H1 (cell line): Measurements from ENCODE around the gene PPP1R11. TPM values are rescaled to one million over a fixed set of nuclear protein-coding genes. Genes with fewer than 3 reads are reported as not detected.

Experiments
- CTCF ChIA-PET: fragments of 300-600 bp; sonication (Branson Sonifier 250); formaldehyde crosslinking; loops from one replicate; lab custom pipeline; 2021; ENCODE audit not compliant: partially characterized antibody; lab: Charles Lee
- POLR2A ChIA-PET: fragments of 300-600 bp; sonication (Branson Sonifier 250); formaldehyde crosslinking; loops from one replicate; lab custom pipeline; 2021; ENCODE audit warnings: inconsistent platforms; ENCODE audit not compliant: partially characterized antibody; lab: Charles Lee
- DNase-seq, 2 experiments: peaks; one replicate each; pipeline versions ENCODE4 v3.0.0 to v3.0.0-alpha.2; 2010 to 2022; ENCODE audit warnings: low spot score in 2 of 2, low read depth in 1 of 2, mixed read lengths in 1 of 2
- FAIRE-seq: peaks from 2 replicates; lab custom pipeline; 2011; peaks lifted over from hg19 to GRCh38; lab: Jason Lieb, UNC
- H2AFZ ChIP-seq: 2 replicates; pipeline ENCODE4 v1.8.1; 2012; ENCODE audit warnings: low read length, inconsistent platforms
- H2AK5ac ChIP-seq: 2 replicates; pipeline ENCODE4 v1.6.1; 2013; ENCODE audit warnings: low read depth, low read length
- H2BK120ac ChIP-seq: replicated peaks from 2 replicates; pipeline ENCODE3; 2013; ENCODE audit warnings: low read depth, low read length, inconsistent platforms
- H2BK12ac ChIP-seq: 2 replicates; pipeline ENCODE4 v1.6.1; 2013; ENCODE audit warnings: low read depth, low read length
- H2BK15ac ChIP-seq: 2 replicates; pipeline ENCODE4 v1.6.1; 2013; ENCODE audit warnings: low read length
- H2BK20ac ChIP-seq: 2 replicates; pipeline ENCODE4 v1.6.1; 2013; ENCODE audit warnings: low read length
- H2BK5ac ChIP-seq: 2 replicates; pipeline ENCODE4 v1.6.1; 2013; ENCODE audit warnings: low read depth, low read length
- H3K14ac ChIP-seq: 2 replicates; pipeline ENCODE4 v1.6.1; 2013; ENCODE audit warnings: inconsistent platforms; ENCODE audit not compliant: insufficient read length
- H3K18ac ChIP-seq: 2 replicates; pipeline ENCODE4 v1.6.1; 2013; ENCODE audit warnings: low read length; ENCODE audit errors: extremely low read depth
- H3K23ac ChIP-seq: 2 replicates; pipeline ENCODE4 v1.6.1; 2013; ENCODE audit warnings: inconsistent platforms; ENCODE audit not compliant: insufficient read length
- H3K23me2 ChIP-seq: 2 replicates; pipeline ENCODE4 v1.6.1; 2013; ENCODE audit warnings: low read depth, low read length
- H3K27ac ChIP-seq: 2 replicates; pipeline ENCODE4 v1.6.1; 2011; ENCODE audit warnings: low read depth, low read length, inconsistent platforms
- H3K27me3 ChIP-seq, 4 experiments: replicated peaks in 1 of 4; 1 replicate in 1 of 4; 2 replicates in 3 of 4; pipeline versions ENCODE4 v1.6.1 to v1.8.1; 2011 to 2013; ENCODE audit warnings: low read length in 3 of 4, mild to moderate bottlenecking in 3 of 4, inconsistent platforms in 2 of 4, mixed read lengths in 2 of 4, moderate library complexity in 1 of 4; ENCODE audit not compliant: control insufficient read depth in 3 of 4, insufficient read depth in 3 of 4; ENCODE audit errors: extremely low read depth in 1 of 4
- H3K36me3 ChIP-seq, 4 experiments: 2 replicates each; pipeline versions ENCODE4 v1.6.1 to v1.8.1; 2011 to 2013; ENCODE audit warnings: mild to moderate bottlenecking in 4 of 4, low read length in 3 of 4, moderate library complexity in 2 of 4, control low read depth in 1 of 4, inconsistent platforms in 1 of 4; ENCODE audit not compliant: insufficient read depth in 4 of 4, control insufficient read depth in 2 of 4
- H3K4ac ChIP-seq: replicated peaks from 2 replicates; pipeline ENCODE3; 2013; ENCODE audit warnings: low read length, low read depth, mixed read lengths, inconsistent platforms; ENCODE audit not compliant: insufficient read length
- H3K4me1 ChIP-seq, 4 experiments: replicated peaks in 1 of 4; 1 replicate in 1 of 4; 2 replicates in 3 of 4; pipeline versions ENCODE4 v1.6.1 to v1.8.1; 2011 to 2013; ENCODE audit warnings: low read length in 3 of 4, inconsistent platforms in 2 of 4, mixed read lengths in 1 of 4; ENCODE audit not compliant: insufficient read depth in 4 of 4, control insufficient read depth in 3 of 4
- H3K4me2 ChIP-seq, 2 experiments: 2 replicates each; pipeline versions ENCODE4 v1.6.1 to v1.8.1; 2011 to 2013; ENCODE audit warnings: low read depth in 2 of 2, low read length in 2 of 2, control low read depth in 1 of 2, inconsistent platforms in 1 of 2, mild to moderate bottlenecking in 1 of 2; ENCODE audit not compliant: insufficient read depth in 1 of 2
- H3K4me3 ChIP-seq, 4 experiments: fragments of 200-600, 300-600 bp in 1 of 4; sonication (generic), shearing (Covaris generic), sonication (Bioruptor Twin) in 1 of 4; 2 replicates each; pipeline versions ENCODE4 v1.5.1 to v1.8.1; 2011 to 2016; ENCODE audit warnings: low read length in 4 of 4, low read depth in 3 of 4, control low read depth in 2 of 4, inconsistent platforms in 2 of 4, mild to moderate bottlenecking in 2 of 4, mixed read lengths in 1 of 4, moderate library complexity in 1 of 4; ENCODE audit not compliant: insufficient read depth in 2 of 4; ENCODE audit errors: extremely low read depth in 1 of 4
- H3K56ac ChIP-seq: replicated peaks from 2 replicates; pipeline ENCODE3; 2013; ENCODE audit warnings: low read depth, mild to moderate bottlenecking, mixed read lengths, low read length, inconsistent platforms; ENCODE audit not compliant: insufficient read length
- H3K79me1 ChIP-seq: 2 replicates; pipeline ENCODE4 v1.6.1; 2013; ENCODE audit warnings: low read depth, low read length, control low read depth
- H3K79me2 ChIP-seq, 2 experiments: 2 replicates each; pipeline versions ENCODE4 v1.6.1 to v1.8.1; 2012 to 2013; ENCODE audit warnings: low read length in 2 of 2, mild to moderate bottlenecking in 2 of 2, inconsistent platforms in 1 of 2; ENCODE audit not compliant: insufficient read depth in 2 of 2, control insufficient read depth in 1 of 2
- H3K9ac ChIP-seq, 4 experiments: replicated peaks in 1 of 4; 1 replicate in 1 of 4; 2 replicates in 3 of 4; pipeline versions ENCODE4 v1.6.1 to v1.8.1; 2011 to 2013; ENCODE audit warnings: low read depth in 3 of 4, low read length in 3 of 4, control low read depth in 2 of 4, mild to moderate bottlenecking in 2 of 4, moderate library complexity in 2 of 4, inconsistent platforms in 1 of 4; ENCODE audit errors: extremely low read depth in 1 of 4
- H3K9me3 ChIP-seq, 2 experiments: 2 replicates each; pipeline versions ENCODE4 v1.6.1 to v1.8.1; 2012 to 2013; ENCODE audit warnings: mild to moderate bottlenecking in 2 of 2, moderate library complexity in 2 of 2, control low read depth in 1 of 2, inconsistent platforms in 1 of 2, low read depth in 1 of 2, low read length in 1 of 2, mixed read lengths in 1 of 2; ENCODE audit not compliant: insufficient read depth in 2 of 2
- H4K20me1 ChIP-seq, 2 experiments: replicated peaks in 1 of 2; 2 replicates each; pipeline versions ENCODE3 to v1.8.1; 2011 to 2013; ENCODE audit warnings: inconsistent platforms in 2 of 2, low read length in 2 of 2, mild to moderate bottlenecking in 1 of 2; ENCODE audit not compliant: insufficient read depth in 2 of 2, control insufficient read depth in 1 of 2
- H4K5ac ChIP-seq: 2 replicates; pipeline ENCODE4 v1.6.1; 2013; ENCODE audit warnings: low read length, low read depth, mixed read lengths, inconsistent platforms; ENCODE audit not compliant: insufficient read length
- H4K8ac ChIP-seq: 2 replicates; pipeline ENCODE4 v1.8.0; 2013; ENCODE audit warnings: mild to moderate bottlenecking, moderate library complexity, low read length, inconsistent platforms; ENCODE audit not compliant: insufficient read depth; ENCODE audit errors: extremely low read depth
- H4K91ac ChIP-seq: replicated peaks from 2 replicates; pipeline ENCODE3; 2013; ENCODE audit warnings: low read length, mixed read lengths, inconsistent platforms; ENCODE audit not compliant: insufficient read length
- EP300 ChIP-seq, 2 experiments: IDR thresholded peaks; 1 replicate in 1 of 2; 2 replicates in 1 of 2; pipeline ENCODE4 v1.6.1; 2011 to 2012; ENCODE audit warnings: low read depth in 2 of 2, low read length in 2 of 2, mild to moderate bottlenecking in 2 of 2, borderline replicate concordance in 1 of 2, inconsistent platforms in 1 of 2, moderate library complexity in 1 of 2
- WGBS, 2 experiments: shearing (Covaris generic) in 1 of 2; methylation state at CpG; one replicate each; pipeline versions ENCODE4 v1.1.6 to v1.1.7; 2013 to 2015; ENCODE audit warnings: low lambda C conversion rate in 2 of 2, mixed read lengths in 2 of 2, inconsistent platforms in 1 of 2, low coverage in 1 of 2, missing lambda C conversion rate in 1 of 2; ENCODE audit not compliant: insufficient replicate concordance in 2 of 2, insufficient coverage in 1 of 2, insufficient read length in 1 of 2; ENCODE audit errors: extremely low coverage in 1 of 2, missing lambda C conversion rate in 1 of 2; 5-methylcytosine and 5-hydroxymethylcytosine counted together
- polyA plus RNA-seq, 7 experiments: library from polyadenylated mRNA; depleted of rRNA in 3 of 7; stranded (reverse) in 5 of 7; unstranded in 2 of 7; fragments of >200 nt in 5 of 7; fragments of 200-250 nt in 2 of 7; gene quantifications; 1 replicate in 5 of 7; 2 replicates in 1 of 7; 4 replicates in 1 of 7; pipeline versions ENCODE4 v1.2.1 to v1.2.3, GENCODE V29; 2011 to 2013; ENCODE audit warnings: missing spikeins in 2 of 7, mixed read lengths in 2 of 7
- total RNA-seq: library from RNA; stranded (reverse); fragmentation: NEBNext Ultra II Directional; extraction: Animal tissue kit (Norgen Biotek cat#: 25700); gene quantifications from 2 replicates; pipeline ENCODE4 v1.2.1, GENCODE V29; 2021

The PPP1R11 gene
- total and polyA plus RNA-seq, 2 of the 8 experiments (the other 6 are each of a cell fraction or from before 2014, with no cell fraction given) = 26.1 to 32.8 TPM

DNA sequence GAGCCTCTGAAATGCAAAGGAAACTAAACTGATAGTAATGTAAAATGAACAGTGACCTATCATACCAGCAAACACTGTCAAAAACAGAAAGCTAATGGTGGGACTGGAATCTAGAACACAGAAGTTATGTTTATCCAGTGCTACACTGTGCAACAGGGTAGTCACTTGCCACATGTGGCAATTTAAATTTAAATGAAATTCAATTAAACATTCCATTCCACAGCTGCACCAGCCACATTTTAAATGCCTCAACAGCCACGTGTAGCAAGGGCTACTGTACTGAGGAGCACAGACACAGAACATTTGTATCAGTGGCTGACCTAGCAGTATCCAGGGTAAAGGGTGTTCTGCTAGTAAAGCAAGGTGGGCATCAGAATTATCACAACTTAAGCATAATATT lies 11.5 kb upstream of the PPP1R11 start:
- Histone ChIP-seq H2BK15ac (no peak overlapping the region), H3K4me3 (no peak overlapping the region), H3K9me3 (no peaks in the 10 kb centered on the region), H4K20me1 (no peaks in the 10 kb centered on the region), H3K56ac (no peak overlapping the region), H3K14ac (no peak overlapping the region), H2BK120ac (no peak overlapping the region), H2BK20ac (no peak overlapping the region), H3K27ac (no peak overlapping the region), H3K4me2 (no peak overlapping the region), H3K9ac (no peak overlapping the region), H2AFZ (no peak overlapping the region), H4K91ac (no peak overlapping the region), H3K79me2 (peaks cover 0 to 8% of the 10 kb centered on the region in 2 experiments; a peak in 2 of 4 replicates), H3K27me3 (no peaks in the 10 kb centered on the region), H2BK5ac (no peak overlapping the region), H2BK12ac (no peak overlapping the region), H3K79me1 (no peaks in the 10 kb centered on the region), H3K4me1 (peaks cover 0 to 4% (median 2%) of the 10 kb centered on the region in 4 experiments; a peak in 3 of 7 replicates), H4K8ac (no peak overlapping the region), H3K36me3 (peaks cover 0 to 4% (median under 1%) of the 10 kb centered on the region in 4 experiments; a peak in 3 of 8 replicates), H2AK5ac (no peak overlapping the region), H4K5ac (no peak overlapping the region), H3K23me2 (peaks cover 5% of the 10 kb centered on the region; the same call in 1 of the 2 replicates), H3K4ac (no peak overlapping the region), H3K18ac (no peak overlapping the region), H3K23ac (no peak overlapping the region)
- ChIA-PET POLR2A (no interaction called here), CTCF (interaction anchor here (2.0 kb wide), 1 partner anchor 18 kb away, joined by 7 read pairs; no protein-coding TSS in a partner anchor)
- no peak for TF ChIP-seq EP300 (IDR thresholded peaks at IDR 0.05; ENCODE audit: borderline replicate concordance in 1 of 2, low read depth in 2 of 2, low read length in 2 of 2)
- FAIRE-seq (no peak), DNase-seq (no peak)
- WGBS, 2 experiments = 60% methylated on average over 1 of the region's 1 CpG; no CpG with 5 or more reads in 1 of the 2 experiments
